ENCODE data around the gene GMPR2.
"Not testable (repeated sequence)": the region's sequence is repeated elsewhere in the genome, so short reads cannot be mapped to it uniquely, and the experiment has no call there.

Gene GMPR2

GRCh38 chr14:24203249-24203886 is 29.4 kb upstream of the GMPR2 start:
- DNase-seq: not testable (repeated sequence)

GRCh38 chr14:24204163-24205146 is 28.3 kb upstream of the GMPR2 start:
- no peak for DNase-seq

- DNase-seq: no peak
Observed at GRCh38 chr14:24206260-24207103, 26.2 kb upstream of the GMPR2 start.

- DNase-seq: no peak
Observed at GRCh38 chr14:24207104-24207551, 25.6 kb upstream of the GMPR2 start.

- no peak for DNase-seq
Observed at GRCh38 chr14:24207625-24208024, 25.1 kb upstream of the GMPR2 start.

GRCh38 chr14:24211311-24211710 is 21.4 kb upstream of the GMPR2 start:
- no peak for DNase-seq

- peak; percentile 96 for DNase-seq
Observed at GRCh38 chr14:24212924-24213865, 19.5 kb upstream of the GMPR2 start, which contains the start of gene CHMP4A. TSS of gene CHMP4A (minus strand) at chr14:24213488. CDS start at chr14:24213439, 49 bp downstream.

GRCh38 chr14:24213866-24214662 is 18.7 kb upstream of the GMPR2 start:
- no peak for DNase-seq

GRCh38 chr14:24215495-24216344 is 17.0 kb upstream of the GMPR2 start, which contains the start of gene MDP1:
TSS of gene MDP1 (minus strand) at chr14:24216066. CDS start at chr14:24215955, 111 bp downstream.
- peak; percentile 91 for DNase-seq

- no peak for DNase-seq
Observed at GRCh38 chr14:24216345-24216699, 16.4 kb upstream of the GMPR2 start.

GRCh38 chr14:24216876-24217275 is 15.9 kb upstream of the GMPR2 start:
- DNase-seq: not testable (repeated sequence)

GRCh38 chr14:24219080-24219479 is 13.6 kb upstream of the GMPR2 start:
- DNase-seq: no peak

GRCh38 chr14:24219521-24219920 is 13.2 kb upstream of the GMPR2 start:
- no peak for DNase-seq

- DNase-seq: not testable (repeated sequence)
Observed at GRCh38 chr14:24222987-24223386, 9.7 kb upstream of the GMPR2 start.

- DNase-seq: no peak
Observed at GRCh38 chr14:24224618-24225071, 8.1 kb upstream of the GMPR2 start.

- no peak for DNase-seq
Observed at GRCh38 chr14:24226473-24226872, 6.3 kb upstream of the GMPR2 start.

GRCh38 chr14:24228902-24229301 is 3.8 kb upstream of the GMPR2 start:
- no peak for DNase-seq

GRCh38 chr14:24231263-24232120 is 1.2 kb upstream of the GMPR2 start:
- peak; percentile 41 for DNase-seq

Measured in DMS53 (cell line).